A673 (cell line): ENCODE results near the gene BRD4. TPM values are rescaled to one million over a fixed set of nuclear protein-coding genes. Genes with fewer than 3 reads are reported as not detected.

Experiments used
- BruUV-seq: library from RNA; stranded (reverse); fragments of 400-500 nt; replicated peaks from 2 replicates; lab custom pipeline; 2021; lab: Mats Ljungman, UMichigan
- CTCF ChIA-PET: fragments of 300-600 bp; sonication (Branson Sonifier 250); formaldehyde crosslinking; loops from one replicate; lab custom pipeline; 2022; ENCODE audit warnings: antibody characterized with exemption; lab: Charles Lee
- POLR2A ChIA-PET: fragments of 300-600 bp; sonication (Branson Sonifier 250); formaldehyde crosslinking; loops from one replicate; lab custom pipeline; 2022; ENCODE audit warnings: antibody characterized with exemption; ENCODE audit not compliant: low non-redundant PET; lab: Charles Lee
- DNase-seq: peaks from one replicate; pipeline ENCODE4 v3.0.0-alpha.2; 2015; ENCODE audit warnings: low spot score
- H3K27ac ChIP-seq: fragments of 200-600 bp; sonication (generic); 2 replicates; pipeline ENCODE4 v1.5.1; 2016; ENCODE audit warnings: mixed run types, low read depth, mild to moderate bottlenecking, mixed read lengths, antibody characterized with exemption, low read length; ENCODE audit not compliant: poor library complexity, severe bottlenecking
- H3K27me3 ChIP-seq: fragments of 200-600 bp; sonication (generic); replicated peaks from 2 replicates; pipeline ENCODE4 v1.6.1; 2017; ENCODE audit warnings: mixed run types, low read depth, mild to moderate bottlenecking, mixed read lengths, antibody characterized with exemption, low read length; ENCODE audit not compliant: insufficient read depth, poor library complexity
- H3K36me3 ChIP-seq: fragments of 200-600 bp; sonication (generic); 2 replicates; pipeline ENCODE4 v1.6.1; 2016; ENCODE audit warnings: mixed run types, mild to moderate bottlenecking, mixed read lengths, antibody characterized with exemption, low read length; ENCODE audit not compliant: insufficient read depth, poor library complexity, severe bottlenecking
- H3K4me1 ChIP-seq: fragments of 200-600 bp; sonication (generic); 2 replicates; pipeline ENCODE4 v1.6.1; 2017; ENCODE audit warnings: mixed run types, mild to moderate bottlenecking, mixed read lengths, antibody characterized with exemption, low read length; ENCODE audit not compliant: insufficient read depth, poor library complexity, severe bottlenecking
- H3K4me3 ChIP-seq: fragments of 200-600 bp; sonication (generic); 2 replicates; pipeline ENCODE4 v1.5.1; 2016; ENCODE audit warnings: low read depth, mixed run types, mild to moderate bottlenecking, mixed read lengths, low read length; ENCODE audit not compliant: poor library complexity, severe bottlenecking
- H3K9me3 ChIP-seq: fragments of 200-600 bp; sonication (generic); 2 replicates; pipeline ENCODE4 v1.6.1; 2016; ENCODE audit warnings: mixed run types, low read depth, mild to moderate bottlenecking, mixed read lengths, antibody characterized with exemption, low read length; ENCODE audit not compliant: poor library complexity, severe bottlenecking
- EZH2 ChIP-seq: fragments of 200-600 bp; sonication (generic); IDR thresholded peaks from 2 replicates; pipeline ENCODE4 v1.6.1; 2017; ENCODE audit warnings: borderline replicate concordance, low read depth, mild to moderate bottlenecking, mixed read lengths, antibody characterized with exemption, low read length; ENCODE audit not compliant: poor library complexity, severe bottlenecking
- intact Hi-C: fragments of 100-400 bp; cut with micrococcal nuclease; formaldehyde crosslinking; loops from one replicate; pipeline ENCODE4 v1.10.0; 2022; ENCODE audit not compliant: unreplicated experiment
- total RNA-seq: library from RNA; stranded (reverse); gene quantifications from 2 replicates; pipeline ENCODE4 v1.2.3, GENCODE V29; 2021
- TF ChIP-seq, protein P1 (sequence below): fragments of 300-800, 200-600 bp; sonication (generic); conservative IDR thresholded peaks from 2 replicates; pipeline ENCODE4 v1.5.1; 2017; ENCODE audit warnings: low read depth, mild to moderate bottlenecking, antibody characterized with exemption, low read length, moderate library complexity, mixed read lengths

The BRD4 gene
- total RNA-seq, 1 experiment from 2014 or later = 174 TPM

GRCh38 chr19:15199661-15200552, 132.4 kb downstream of the BRD4 start:
- intact Hi-C loops = no loop called here
- no TSS peak for BruUV-seq
- no peak for TF ChIP-seq EZH2
- TF ChIP-seq, protein P1, sequence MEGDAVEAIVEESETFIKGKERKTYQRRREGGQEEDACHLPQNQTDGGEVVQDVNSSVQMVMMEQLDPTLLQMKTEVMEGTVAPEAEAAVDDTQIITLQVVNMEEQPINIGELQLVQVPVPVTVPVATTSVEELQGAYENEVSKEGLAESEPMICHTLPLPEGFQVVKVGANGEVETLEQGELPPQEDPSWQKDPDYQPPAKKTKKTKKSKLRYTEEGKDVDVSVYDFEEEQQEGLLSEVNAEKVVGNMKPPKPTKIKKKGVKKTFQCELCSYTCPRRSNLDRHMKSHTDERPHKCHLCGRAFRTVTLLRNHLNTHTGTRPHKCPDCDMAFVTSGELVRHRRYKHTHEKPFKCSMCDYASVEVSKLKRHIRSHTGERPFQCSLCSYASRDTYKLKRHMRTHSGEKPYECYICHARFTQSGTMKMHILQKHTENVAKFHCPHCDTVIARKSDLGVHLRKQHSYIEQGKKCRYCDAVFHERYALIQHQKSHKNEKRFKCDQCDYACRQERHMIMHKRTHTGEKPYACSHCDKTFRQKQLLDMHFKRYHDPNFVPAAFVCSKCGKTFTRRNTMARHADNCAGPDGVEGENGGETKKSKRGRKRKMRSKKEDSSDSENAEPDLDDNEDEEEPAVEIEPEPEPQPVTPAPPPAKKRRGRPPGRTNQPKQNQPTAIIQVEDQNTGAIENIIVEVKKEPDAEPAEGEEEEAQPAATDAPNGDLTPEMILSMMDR = no peak
- CTCF ChIA-PET = no interaction called here
- peaks cover 11% of the 10 kb centered on the region for H3K4me1 ChIP-seq
- H3K27ac ChIP-seq = peak overlapping the region; percentile 73
- H3K4me3 ChIP-seq = peak overlapping the region; percentile 90
- no peak for DNase-seq
- H3K9me3 ChIP-seq = no peaks in the 10 kb centered on the region
- H3K36me3 ChIP-seq = peaks cover 4% of the 10 kb centered on the region
- no peaks in the 10 kb centered on the region for H3K27me3 ChIP-seq
- POLR2A ChIA-PET = no interaction called here

- H3K4me1 ChIP-seq = peaks cover 11% of the 10 kb centered on the region
- ChIA-PET POLR2A (no interaction called here), CTCF (no interaction called here)
- TF ChIP-seq, protein P1 = no peak
- no peak for TF ChIP-seq EZH2
- peaks cover 4% of the 10 kb centered on the region for H3K36me3 ChIP-seq
- no peak for DNase-seq
- no peaks in the 10 kb centered on the region for H3K9me3 ChIP-seq
- no TSS peak for BruUV-seq
- H3K27ac ChIP-seq = no peak overlapping the region
- intact Hi-C loops = no loop called here
- peak overlapping the region; percentile 90 for H3K4me3 ChIP-seq
- H3K27me3 ChIP-seq = no peaks in the 10 kb centered on the region
These were observed 133.2 kb downstream of the BRD4 start for GRCh38 chr19:15198951-15199660.

GRCh38 chr19:15197942-15198341, 134.4 kb downstream of the BRD4 start:
- POLR2A ChIA-PET = no interaction called here
- Histone ChIP-seq H3K4me1 (peaks cover 11% of the 10 kb centered on the region), H3K36me3 (peaks cover 4% of the 10 kb centered on the region), H3K9me3 (no peaks in the 10 kb centered on the region), H3K27ac (no peak overlapping the region), H3K4me3 (no peak overlapping the region), H3K27me3 (no peaks in the 10 kb centered on the region)
- CTCF ChIA-PET = no interaction called here
- no peak for DNase-seq
- intact Hi-C loops = no loop called here
- BruUV-seq = no TSS peak
- TF ChIP-seq, protein P1 = no peak
- TF ChIP-seq EZH2 = no peak
